ENCODE data around the gene EXOC2. TPM values are rescaled to one million over a fixed set of nuclear protein-coding genes. Genes with fewer than 3 reads are reported as not detected.

Gene EXOC2
- total RNA-seq, 2 donors from 2014 or later: 12.9 to 16.1 TPM

GRCh38 chr6:686497-686896 is 6.4 kb downstream of the EXOC2 start:
- Histone ChIP-seq H3K27ac (no peak overlapping the region), H3K36me3 (peaks cover 5% of the 10 kb centered on the region), H3K9me3 (no peaks in the 10 kb centered on the region), H3K4me3 (no peak overlapping the region), H3K4me1 (peaks cover 0 to 20% of the 10 kb centered on the region in 2 donors), H3K27me3 (no peaks in the 10 kb centered on the region)
- no peak for DNase-seq (ENCODE audit: low spot score)
- TF ChIP-seq CTCF (IDR thresholded peaks at IDR 0.05): no peak

- TF ChIP-seq CTCF (IDR thresholded peaks at IDR 0.05): no peak
- Histone ChIP-seq H3K9me3 (no peaks in the 10 kb centered on the region), H3K36me3 (peaks cover 5% of the 10 kb centered on the region), H3K27me3 (no peaks in the 10 kb centered on the region), H3K27ac (no peak overlapping the region), H3K4me1 (peaks cover 0 to 11% of the 10 kb centered on the region in 2 donors), H3K4me3 (no peak overlapping the region)
- DNase-seq (ENCODE audit: low spot score): no peak
Observed at GRCh38 chr6:684831-685636, 7.9 kb downstream of the EXOC2 start.

GRCh38 chr6:683742-684440 is 9.0 kb downstream of the EXOC2 start:
- no peaks in the 10 kb centered on the region for H3K27me3 ChIP-seq
- peak overlapping the region in 1 of 2 donors; percentile 37 for H3K4me3 ChIP-seq
- no peak for DNase-seq (ENCODE audit: low spot score)
- H3K4me1 ChIP-seq: peaks cover 0 to 11% of the 10 kb centered on the region in 2 donors
- peaks cover 5% of the 10 kb centered on the region for H3K36me3 ChIP-seq
- H3K27ac ChIP-seq: no peak overlapping the region
- TF ChIP-seq CTCF (IDR thresholded peaks at IDR 0.05): no peak
- no peaks in the 10 kb centered on the region for H3K9me3 ChIP-seq

- no peak for DNase-seq (ENCODE audit: low spot score)
- Histone ChIP-seq H3K4me1 (peaks cover 0 to 11% of the 10 kb centered on the region in 2 donors), H3K27me3 (no peaks in the 10 kb centered on the region), H3K4me3 (no peak overlapping the region), H3K9me3 (no peaks in the 10 kb centered on the region), H3K27ac (no peak overlapping the region), H3K36me3 (no peaks in the 10 kb centered on the region)
- no peak for TF ChIP-seq CTCF (IDR thresholded peaks at IDR 0.05)
Observed at GRCh38 chr6:680666-681340, 12.1 kb downstream of the EXOC2 start.

- Histone ChIP-seq H3K4me3 (no peak overlapping the region), H3K9me3 (no peaks in the 10 kb centered on the region), H3K27ac (no peak overlapping the region), H3K36me3 (no peaks in the 10 kb centered on the region), H3K27me3 (no peaks in the 10 kb centered on the region), H3K4me1 (peaks cover 0 to 11% of the 10 kb centered on the region in 2 donors)
- no peak for TF ChIP-seq CTCF (IDR thresholded peaks at IDR 0.05)
- no peak for DNase-seq (ENCODE audit: low spot score)
Observed at GRCh38 chr6:680251-680650, 12.7 kb downstream of the EXOC2 start.

Measured in right atrium auricular region (tissue), 2 donors.